CD4-positive, CD25-positive, alpha-beta regulatory T cell (primary cell): Measurements from ENCODE around the gene ZC3H13. TPM values are rescaled to one million over a fixed set of nuclear protein-coding genes. Genes with fewer than 3 reads are reported as not detected.
"Not testable (repeated sequence)": the region's sequence is repeated elsewhere in the genome, so short reads cannot be mapped to it uniquely, and the experiment has no call there.

Experiments used
- ATAC-seq, 2 donors: fragments of 150-1000 bp; cut with Tn5 transposase; one replicate each; pipeline ENCODE4 v1.10.0; 2021; ENCODE audit warnings: low read depth in 2 of 2, moderate number of reproducible peaks in 2 of 2, moderate library complexity in 1 of 2
- DNase-seq, 3 donors: peaks; one replicate each; pipeline versions ENCODE4 v3.0.0 to v3.0.0-alpha.2; 2012 to 2022; ENCODE audit warnings: mixed read lengths in 1 of 3
- H3K27ac ChIP-seq: one replicate; pipeline ENCODE4 v1.7.0; 2013; ENCODE audit warnings: mild to moderate bottlenecking, low read length; ENCODE audit not compliant: insufficient read depth, poor library complexity, severe bottlenecking
- H3K27me3 ChIP-seq: one replicate; pipeline ENCODE4 v1.7.0; 2013; ENCODE audit warnings: low read length; ENCODE audit not compliant: control insufficient read depth, insufficient read depth
- H3K36me3 ChIP-seq: one replicate; pipeline ENCODE4 v1.7.0; 2013; ENCODE audit warnings: mild to moderate bottlenecking, low read length, moderate library complexity; ENCODE audit not compliant: control insufficient read depth, insufficient read depth
- H3K4me1 ChIP-seq: 2 replicates; pipeline ENCODE4 v1.7.0; 2013; ENCODE audit warnings: mild to moderate bottlenecking, low read length; ENCODE audit not compliant: insufficient read depth, control insufficient read depth, poor library complexity, severe bottlenecking
- H3K4me3 ChIP-seq: one replicate; pipeline ENCODE4 v1.7.0; 2013; ENCODE audit warnings: low read depth, mild to moderate bottlenecking, low read length, moderate library complexity
- H3K9me3 ChIP-seq, 2 experiments: 1 replicate in 1 of 2; 2 replicates in 1 of 2; pipeline ENCODE4 v1.7.0; 2013; ENCODE audit warnings: low read length in 2 of 2, mild to moderate bottlenecking in 1 of 2, moderate library complexity in 1 of 2; ENCODE audit not compliant: control insufficient read depth in 2 of 2
- H3K27ac Mint-ChIP-seq, 3 donors: one replicate each; pipeline ENCODE4 v1.8.0; 2020 to 2022; ENCODE audit warnings: mild to moderate bottlenecking in 3 of 3, mixed read lengths in 3 of 3, moderate library complexity in 2 of 3
- H3K27me3 Mint-ChIP-seq: one replicate; pipeline ENCODE4 v1.8.0; 2022; ENCODE audit warnings: mild to moderate bottlenecking, mixed read lengths
- H3K36me3 Mint-ChIP-seq: one replicate; pipeline ENCODE4 v1.8.0; 2020; ENCODE audit warnings: mixed read lengths
- H3K4me1 Mint-ChIP-seq, 4 donors: one replicate each; pipeline ENCODE4 v1.8.0; 2020 to 2022; ENCODE audit warnings: mixed read lengths in 4 of 4, mild to moderate bottlenecking in 1 of 4
- H3K4me3 Mint-ChIP-seq, 4 donors: one replicate each; pipeline ENCODE4 v1.8.0; 2020 to 2022; ENCODE audit warnings: mild to moderate bottlenecking in 4 of 4, mixed read lengths in 4 of 4, moderate library complexity in 3 of 4
- H3K9me3 Mint-ChIP-seq, 7 donors: one replicate each; pipeline ENCODE4 v1.8.0; 2020 to 2022; ENCODE audit warnings: mixed read lengths in 7 of 7, mild to moderate bottlenecking in 3 of 7, moderate library complexity in 2 of 7
- polyA plus RNA-seq, 4 donors: library from polyadenylated mRNA; unstranded; fragments of 300-500 nt; fragmentation: Illumina TruSeq; gene quantifications; one replicate each; pipeline ENCODE4 v1.2.3, GENCODE V29; 2021
- total RNA-seq: library from RNA; stranded (reverse); gene quantifications from one replicate; pipeline ENCODE4 v1.2.3, GENCODE V29; 2022

ZC3H13 gene
- total and polyA plus RNA-seq, 5 donors from 2014 or later: 23.7 to 58.4 (median 25.3) TPM

DNA sequence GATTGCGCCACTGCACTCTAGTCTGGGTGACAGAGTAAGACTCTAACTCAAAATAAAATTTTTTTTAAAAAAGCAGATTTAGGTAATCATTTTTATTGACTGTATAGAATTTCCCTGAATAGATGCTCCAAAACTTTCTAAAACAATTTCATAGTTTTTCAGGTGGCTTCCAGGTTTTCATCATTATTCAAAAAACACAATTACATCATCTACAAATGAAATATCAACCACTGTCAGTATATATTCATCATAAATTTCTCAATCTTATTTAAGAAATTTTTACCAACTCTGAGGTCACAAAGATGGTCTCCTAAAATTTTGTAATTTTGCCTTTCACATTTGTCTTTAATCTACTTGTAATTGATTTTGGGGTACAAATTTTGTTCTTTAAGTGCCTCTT, 48.1 kb downstream of the ZC3H13 start:
- Histone ChIP-seq H3K4me3 (no peak overlapping the region), H3K27me3 (no peaks in the 10 kb centered on the region), H3K9me3 (no peaks in the 10 kb centered on the region), H3K4me1 (no peaks in the 10 kb centered on the region), H3K27ac (no peak overlapping the region), H3K36me3 (peaks cover 54% of the 10 kb centered on the region)
- Mint-ChIP-seq H3K9me3 (no peaks in the 10 kb centered on the region), H3K4me3 (no peak overlapping the region), H3K27me3 (no peaks in the 10 kb centered on the region), H3K27ac (no peak overlapping the region), H3K4me1 (peaks cover 0 to 13% (median 11%) of the 10 kb centered on the region in 4 donors), H3K36me3 (peaks cover 57% of the 10 kb centered on the region)
- no peak for ATAC-seq
- DNase-seq: no peak

DNA sequence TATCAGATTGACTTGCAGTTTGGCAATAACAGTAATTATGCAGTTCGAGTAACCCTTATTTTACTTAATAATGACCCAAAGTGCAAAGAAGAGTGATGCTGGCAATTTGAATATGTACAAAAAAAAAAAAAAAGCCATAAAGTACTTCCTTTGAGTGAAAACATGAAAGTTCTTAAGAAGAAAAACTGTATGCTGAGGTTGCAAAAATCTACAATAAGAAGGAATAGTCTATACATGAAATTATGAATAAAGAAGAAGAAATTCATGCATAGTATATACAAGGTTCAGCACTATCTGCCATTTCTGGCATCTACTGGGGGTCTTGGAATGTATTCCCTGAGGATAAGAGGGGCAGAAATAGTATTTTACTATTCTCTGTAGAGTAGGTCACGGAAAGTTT, 55.9 kb downstream of the ZC3H13 start:
- H3K9me3 Mint-ChIP-seq: no peaks in the 10 kb centered on the region
- ATAC-seq: no peak
- H3K27me3 Mint-ChIP-seq: no peaks in the 10 kb centered on the region
- H3K36me3 Mint-ChIP-seq: peaks cover 49% of the 10 kb centered on the region
- Histone ChIP-seq H3K9me3 (no peaks in the 10 kb centered on the region), H3K36me3 (peaks cover 38% of the 10 kb centered on the region), H3K27me3 (no peaks in the 10 kb centered on the region), H3K27ac (no peak overlapping the region), H3K4me3 (no peak overlapping the region), H3K4me1 (no peaks in the 10 kb centered on the region)
- no peak overlapping the region for H3K27ac Mint-ChIP-seq
- H3K4me3 Mint-ChIP-seq: no peak overlapping the region
- peaks cover 0 to 20% (median 8%) of the 10 kb centered on the region in 4 donors for H3K4me1 Mint-ChIP-seq
- DNase-seq: no peak

DNA sequence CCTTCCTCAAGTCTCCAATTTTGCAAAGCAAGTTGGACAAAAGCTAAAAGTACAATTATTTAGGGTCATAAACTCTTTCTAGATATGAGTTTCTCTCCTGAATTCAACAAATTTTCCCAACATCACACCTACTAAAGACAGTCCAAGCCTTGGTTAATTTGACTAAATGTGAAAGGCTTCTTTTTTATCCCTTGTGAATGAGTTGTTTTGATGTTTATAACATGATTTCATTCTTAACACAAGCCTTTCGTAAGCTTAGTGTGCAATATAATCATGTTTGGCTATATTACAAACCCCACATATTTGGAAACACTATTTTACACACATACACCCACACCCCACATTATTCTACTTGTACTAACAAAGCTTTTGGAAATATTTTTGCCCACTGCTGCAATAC, 57.3 kb downstream of the ZC3H13 start:
- peaks cover 25% of the 10 kb centered on the region for H3K36me3 ChIP-seq
- H3K36me3 Mint-ChIP-seq: peaks cover 43% of the 10 kb centered on the region
- ATAC-seq: no peak

DNA sequence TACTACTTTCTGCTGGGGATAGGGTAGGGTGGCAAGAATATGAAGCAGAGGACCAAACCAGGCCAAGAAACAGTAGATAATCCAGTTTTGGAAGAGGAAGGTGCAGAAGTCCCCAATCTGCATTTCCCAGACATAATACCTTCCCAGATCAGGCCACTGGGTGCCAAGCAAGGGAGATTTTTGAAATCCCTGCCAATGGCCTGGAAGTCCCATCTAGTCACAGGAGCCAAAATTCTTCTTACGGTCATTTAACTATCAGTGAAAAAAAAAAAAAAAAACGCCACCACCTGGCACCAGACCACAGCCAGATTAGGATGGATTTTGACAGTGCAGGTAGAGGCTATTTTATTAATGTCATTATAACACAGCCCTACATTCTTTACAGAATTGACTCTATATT, 57.8 kb downstream of the ZC3H13 start:
- Histone ChIP-seq H3K4me1 (no peaks in the 10 kb centered on the region), H3K27me3 (no peaks in the 10 kb centered on the region), H3K9me3 (no peaks in the 10 kb centered on the region), H3K27ac (no peak overlapping the region), H3K4me3 (no peak overlapping the region), H3K36me3 (peaks cover 20% of the 10 kb centered on the region)
- Mint-ChIP-seq H3K27me3 (no peaks in the 10 kb centered on the region), H3K4me1 (peaks cover 0 to 20% (median 6%) of the 10 kb centered on the region in 4 donors), H3K9me3 (no peaks in the 10 kb centered on the region), H3K27ac (peak overlapping the region in 1 of 3 donors; percentile 69), H3K4me3 (no peak overlapping the region), H3K36me3 (peaks cover 41% of the 10 kb centered on the region)
- DNase-seq (no peak), ATAC-seq (no peak)

More for the DNA sequence above, 57.3 kb downstream of the ZC3H13 start:
- no peak overlapping the region for H3K27ac ChIP-seq
- H3K27ac Mint-ChIP-seq: peak overlapping the region in 1 of 3 donors; percentile 41
- no peaks in the 10 kb centered on the region for H3K9me3 ChIP-seq
- H3K4me1 Mint-ChIP-seq: peaks cover 0 to 20% (median 6%) of the 10 kb centered on the region in 4 donors
- no peaks in the 10 kb centered on the region for H3K27me3 ChIP-seq
- no peak for DNase-seq
- H3K27me3 Mint-ChIP-seq: no peaks in the 10 kb centered on the region
- H3K9me3 Mint-ChIP-seq: no peaks in the 10 kb centered on the region
- H3K4me3 Mint-ChIP-seq: no peak overlapping the region
- no peak overlapping the region for H3K4me3 ChIP-seq
- H3K4me1 ChIP-seq: no peaks in the 10 kb centered on the region

DNA sequence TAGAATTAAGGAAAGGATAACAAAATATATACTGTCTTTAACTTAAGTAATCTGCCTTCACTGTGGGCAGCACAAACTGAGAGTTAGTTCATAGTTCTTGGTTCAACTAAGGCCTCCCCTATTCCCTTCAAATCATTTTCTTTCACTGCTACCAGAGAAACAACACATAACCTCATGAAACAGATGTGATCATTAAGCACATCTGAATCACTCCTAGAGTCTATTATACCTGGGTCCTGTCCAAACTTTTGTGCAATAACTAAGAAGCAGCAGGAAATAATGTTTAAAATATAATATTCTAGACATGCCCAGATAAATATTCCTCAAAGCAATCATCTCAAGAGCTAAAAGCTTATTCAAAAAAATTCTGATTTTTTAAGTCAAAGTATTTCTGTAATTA, 62.9 kb downstream of the ZC3H13 start:
- no peak for ATAC-seq
- peaks cover 3 to 13% (median 8%) of the 10 kb centered on the region in 4 donors for H3K4me1 Mint-ChIP-seq
- no peak overlapping the region for H3K4me3 Mint-ChIP-seq
- Histone ChIP-seq H3K27ac (no peak overlapping the region), H3K9me3 (no peaks in the 10 kb centered on the region), H3K4me1 (no peaks in the 10 kb centered on the region), H3K4me3 (no peak overlapping the region), H3K27me3 (no peaks in the 10 kb centered on the region), H3K36me3 (peaks cover 46% of the 10 kb centered on the region)
- no peaks in the 10 kb centered on the region for H3K27me3 Mint-ChIP-seq
- H3K9me3 Mint-ChIP-seq: no peaks in the 10 kb centered on the region
- H3K36me3 Mint-ChIP-seq: peaks cover 69% of the 10 kb centered on the region
- DNase-seq: no peak
- peak overlapping the region in 1 of 3 donors; percentile 28 for H3K27ac Mint-ChIP-seq

DNA sequence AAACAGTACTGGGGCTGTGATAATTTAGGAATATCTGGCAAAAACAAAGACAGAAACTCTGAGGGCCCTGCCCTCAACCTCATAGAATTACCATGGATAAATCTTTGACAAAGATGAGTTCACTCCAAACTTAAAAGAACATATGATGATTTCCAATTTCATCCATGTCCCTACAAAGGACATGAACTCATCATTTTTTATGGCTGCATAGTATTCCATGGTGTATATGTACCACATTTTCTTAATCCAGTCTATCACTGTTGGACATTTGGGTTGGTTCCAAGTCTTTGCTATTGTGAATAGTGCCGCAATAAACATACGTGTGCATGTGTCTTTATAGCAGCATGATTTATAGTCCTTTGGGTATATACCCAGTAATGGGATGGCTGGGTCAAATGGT, 71.4 kb downstream of the ZC3H13 start:
- not testable (repeated sequence) for H3K27me3 ChIP-seq, H3K9me3 ChIP-seq, ATAC-seq, H3K27ac Mint-ChIP-seq, H3K4me1 ChIP-seq, H3K4me3 ChIP-seq, H3K27ac ChIP-seq, H3K27me3 Mint-ChIP-seq, DNase-seq, H3K9me3 Mint-ChIP-seq
- H3K4me1 Mint-ChIP-seq: peaks cover 16 to 35% (median 23%) of the 10 kb centered on the region in 4 donors
- peaks cover 65% of the 10 kb centered on the region for H3K36me3 Mint-ChIP-seq
- H3K4me3 Mint-ChIP-seq: peak overlapping the region in 1 of 4 donors; percentile 27
- peaks cover 58% of the 10 kb centered on the region for H3K36me3 ChIP-seq

DNA sequence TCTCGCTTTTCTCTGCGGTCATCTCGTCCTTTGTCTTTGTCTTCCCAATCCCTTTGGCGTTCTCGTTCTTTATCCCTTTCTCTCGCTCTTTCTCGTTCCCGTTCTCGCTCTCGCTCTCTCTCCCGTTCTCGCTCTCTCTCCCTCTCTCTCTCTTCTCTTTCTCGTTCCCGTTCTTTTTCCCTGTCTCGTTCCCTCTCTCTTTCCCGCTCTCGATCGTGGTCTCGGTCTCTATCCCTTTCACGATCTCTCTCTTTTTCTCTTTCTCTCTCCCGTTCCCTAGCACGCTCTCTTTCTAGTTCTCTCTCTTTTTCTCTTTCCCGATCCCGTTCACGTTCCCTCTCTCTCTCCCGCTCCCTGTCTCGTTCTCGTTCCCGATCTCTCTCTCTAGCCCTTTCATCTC, 77.2 kb downstream of the ZC3H13 start:
- Histone ChIP-seq H3K27ac (no peak overlapping the region), H3K4me3 (no peak overlapping the region), H3K27me3 (no peaks in the 10 kb centered on the region), H3K36me3 (peaks cover 77% of the 10 kb centered on the region), H3K9me3 (no peaks in the 10 kb centered on the region), H3K4me1 (no peaks in the 10 kb centered on the region)
- Mint-ChIP-seq H3K36me3 (peaks cover 69% of the 10 kb centered on the region), H3K9me3 (no peaks in the 10 kb centered on the region), H3K27ac (peak overlapping the region in 1 of 3 donors; percentile 83), H3K4me1 (peaks cover 8 to 30% (median 13%) of the 10 kb centered on the region in 4 donors), H3K4me3 (no peak overlapping the region), H3K27me3 (no peaks in the 10 kb centered on the region)
- DNase-seq (no peak), ATAC-seq (no peak)

DNA sequence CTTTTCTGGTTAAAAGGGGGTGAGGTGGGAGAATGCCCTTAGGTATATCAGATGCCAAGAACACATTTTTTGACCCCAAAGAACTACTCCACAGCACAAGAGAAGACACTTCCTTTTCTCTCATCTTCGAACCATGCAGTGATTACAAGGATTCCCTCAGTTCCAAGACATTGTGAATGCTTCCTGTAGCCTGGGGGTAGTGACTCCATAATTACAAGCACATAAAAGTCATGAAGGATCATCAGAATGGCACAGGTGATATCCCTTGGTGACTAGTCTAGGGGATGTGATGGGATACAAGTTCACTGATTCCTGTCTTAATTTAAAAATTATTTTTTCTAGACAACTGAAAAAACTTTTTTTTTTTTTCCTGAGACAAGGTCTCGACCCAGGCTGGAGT, 78.0 kb downstream of the ZC3H13 start:
- DNase-seq: no peak
- peaks cover 8 to 30% (median 11%) of the 10 kb centered on the region in 4 donors for H3K4me1 Mint-ChIP-seq
- no peak overlapping the region for H3K27ac Mint-ChIP-seq
- Histone ChIP-seq H3K4me3 (no peak overlapping the region), H3K27me3 (no peaks in the 10 kb centered on the region), H3K4me1 (no peaks in the 10 kb centered on the region), H3K27ac (no peak overlapping the region), H3K9me3 (no peaks in the 10 kb centered on the region), H3K36me3 (peaks cover 77% of the 10 kb centered on the region)
- H3K27me3 Mint-ChIP-seq: no peaks in the 10 kb centered on the region
- ATAC-seq: no peak
- no peaks in the 10 kb centered on the region for H3K9me3 Mint-ChIP-seq
- peaks cover 71% of the 10 kb centered on the region for H3K36me3 Mint-ChIP-seq
- H3K4me3 Mint-ChIP-seq: no peak overlapping the region
